SK-N-SH treated with all-trans-retinoic acid at 6 μM for 48 hours (cell line): ENCODE results near the gene TNNI3.

ENCODE experiments used
- ATAC-seq: fragments of 200-7000 bp; cut with Tn5 transposase; 3 replicates; pipeline ENCODE4 v1.9.1; 2020; ENCODE audit warnings: mild to moderate bottlenecking, moderate library complexity
- ARNTL ChIP-seq: fragments of 450-650 bp; formaldehyde crosslinking; IDR thresholded peaks from 2 replicates; pipeline ENCODE4 v1.5.0; 2020; ENCODE audit warnings: low read depth, mild to moderate bottlenecking, moderate library complexity, borderline replicate concordance
- BACH2 ChIP-seq: fragments of 250-450 bp; sonication (Bioruptor Pico); IDR thresholded peaks from 2 replicates; pipeline ENCODE4 v1.9.0; 2021; ENCODE audit warnings: mild to moderate bottlenecking, borderline replicate concordance
- CSDC2 ChIP-seq: fragments of 250-450 bp; sonication (Bioruptor Pico); IDR thresholded peaks from 2 replicates; pipeline ENCODE4 v1.5.0; 2020; ENCODE audit warnings: mild to moderate bottlenecking, moderate library complexity
- CSRNP3 ChIP-seq: fragments of 250-450 bp; sonication (Bioruptor Pico); IDR thresholded peaks from 2 replicates; pipeline ENCODE4 v1.5.1; 2021; ENCODE audit warnings: mild to moderate bottlenecking, moderate library complexity
- ESRRG ChIP-seq: fragments of 250-450 bp; sonication (Bioruptor Pico); IDR thresholded peaks from 2 replicates; pipeline ENCODE4 v1.6.1; 2021; ENCODE audit warnings: mild to moderate bottlenecking
- GLIS3 ChIP-seq: fragments of 250-450 bp; sonication (Bioruptor Pico); IDR thresholded peaks from 2 replicates; pipeline ENCODE4 v1.5.0; 2020; ENCODE audit warnings: mild to moderate bottlenecking, moderate library complexity
- ISL1 ChIP-seq: fragments of 250-450 bp; sonication (Bioruptor Pico); IDR thresholded peaks from 2 replicates; pipeline ENCODE4 v2.1.2; 2022; ENCODE audit warnings: mild to moderate bottlenecking, moderate library complexity
- OSR1 ChIP-seq: fragments of 250-450 bp; sonication (Bioruptor Pico); IDR thresholded peaks from 2 replicates; pipeline ENCODE4 v1.8.0; 2022; ENCODE audit warnings: moderate library complexity, mild to moderate bottlenecking, inconsistent platforms
- PATZ1 ChIP-seq: fragments of 250-450 bp; sonication (Bioruptor Pico); IDR thresholded peaks from 2 replicates; pipeline ENCODE4 v1.8.0; 2020; ENCODE audit warnings: mild to moderate bottlenecking, moderate library complexity, borderline replicate concordance
- POU6F1 ChIP-seq: fragments of 250-450 bp; sonication (Bioruptor Pico); IDR thresholded peaks from 2 replicates; pipeline ENCODE4 v1.8.0; 2021; ENCODE audit warnings: low read depth, mild to moderate bottlenecking, moderate library complexity, borderline replicate concordance
- RARB ChIP-seq: fragments of 250-450 bp; sonication (Bioruptor Pico); IDR thresholded peaks from 2 replicates; pipeline ENCODE4 v1.8.0; 2021; ENCODE audit warnings: mild to moderate bottlenecking, moderate library complexity
- SNAI2 ChIP-seq: fragments of 250-450 bp; sonication (Bioruptor Pico); IDR thresholded peaks from 2 replicates; pipeline ENCODE4 v1.5.0; 2020; ENCODE audit warnings: mild to moderate bottlenecking, moderate library complexity
- TCF4 ChIP-seq: fragments of 250-450 bp; sonication (Bioruptor Pico); IDR thresholded peaks from 2 replicates; pipeline ENCODE4 v1.8.0; 2021; ENCODE audit warnings: mild to moderate bottlenecking, moderate library complexity, borderline replicate concordance
- TOX ChIP-seq: fragments of 250-450 bp; sonication (Bioruptor Pico); IDR thresholded peaks from 2 replicates; pipeline ENCODE4 v1.8.0; 2021; ENCODE audit warnings: mild to moderate bottlenecking, moderate library complexity, borderline replicate concordance
- ZC3H10 ChIP-seq: fragments of 250-450 bp; sonication (Bioruptor Pico); IDR thresholded peaks from 2 replicates; pipeline ENCODE4 v1.5.1; 2021; ENCODE audit warnings: mild to moderate bottlenecking, moderate library complexity
- ZFP3 ChIP-seq: fragments of 250-450 bp; sonication (Bioruptor Pico); IDR thresholded peaks from 2 replicates; pipeline ENCODE4 v1.5.0; 2020; ENCODE audit warnings: mild to moderate bottlenecking, moderate library complexity
- ZFP30 ChIP-seq: fragments of 450-650 bp; formaldehyde crosslinking; IDR thresholded peaks from 2 replicates; pipeline ENCODE4 v1.5.0; 2022; ENCODE audit warnings: mild to moderate bottlenecking, moderate library complexity
- ZNF565 ChIP-seq: fragments of 450-650 bp; formaldehyde crosslinking; conservative IDR thresholded peaks from 2 replicates; pipeline ENCODE4 v1.5.0; 2020; ENCODE audit warnings: low read depth, mild to moderate bottlenecking, moderate library complexity
- ZNF70 ChIP-seq: fragments of 450-650 bp; formaldehyde crosslinking; IDR thresholded peaks from 2 replicates; pipeline ENCODE4 v1.5.0; 2020; ENCODE audit warnings: mild to moderate bottlenecking, moderate library complexity
- ZNF8 ChIP-seq: fragments of 450-650 bp; formaldehyde crosslinking; IDR thresholded peaks from 2 replicates; pipeline ENCODE4 v1.5.0; 2020; ENCODE audit warnings: mild to moderate bottlenecking, moderate library complexity
- TF ChIP-seq, protein P1 (sequence below): fragments of 250-450 bp; sonication (Bioruptor Pico); IDR thresholded peaks from 2 replicates; pipeline ENCODE4 v1.5.0; 2020; ENCODE audit warnings: mild to moderate bottlenecking, moderate library complexity
- TF ChIP-seq, protein P2 (sequence below): fragments of 250-450 bp; sonication (Bioruptor Pico); IDR thresholded peaks from 2 replicates; pipeline ENCODE4 v1.5.1; 2020; ENCODE audit warnings: low read depth, mild to moderate bottlenecking, moderate library complexity

Gene TNNI3

GRCh38 chr19:55193481-55193880, 35.9 kb upstream of the TNNI3 start:
- TF ChIP-seq ZFP3 (CRISPR knock-in tag) (no peak), ZFP30 (CRISPR knock-in tag) (no peak), ISL1 (CRISPR knock-in tag) (no peak), ZNF8 (no peak), GLIS3 (no peak), BACH2 (CRISPR knock-in tag) (no peak), ARNTL (CRISPR knock-in tag) (no peak), CSDC2 (CRISPR knock-in tag) (no peak), ZC3H10 (CRISPR knock-in tag) (no peak), RARB (CRISPR knock-in tag) (no peak), OSR1 (no peak)
- TF ChIP-seq, protein P1, sequence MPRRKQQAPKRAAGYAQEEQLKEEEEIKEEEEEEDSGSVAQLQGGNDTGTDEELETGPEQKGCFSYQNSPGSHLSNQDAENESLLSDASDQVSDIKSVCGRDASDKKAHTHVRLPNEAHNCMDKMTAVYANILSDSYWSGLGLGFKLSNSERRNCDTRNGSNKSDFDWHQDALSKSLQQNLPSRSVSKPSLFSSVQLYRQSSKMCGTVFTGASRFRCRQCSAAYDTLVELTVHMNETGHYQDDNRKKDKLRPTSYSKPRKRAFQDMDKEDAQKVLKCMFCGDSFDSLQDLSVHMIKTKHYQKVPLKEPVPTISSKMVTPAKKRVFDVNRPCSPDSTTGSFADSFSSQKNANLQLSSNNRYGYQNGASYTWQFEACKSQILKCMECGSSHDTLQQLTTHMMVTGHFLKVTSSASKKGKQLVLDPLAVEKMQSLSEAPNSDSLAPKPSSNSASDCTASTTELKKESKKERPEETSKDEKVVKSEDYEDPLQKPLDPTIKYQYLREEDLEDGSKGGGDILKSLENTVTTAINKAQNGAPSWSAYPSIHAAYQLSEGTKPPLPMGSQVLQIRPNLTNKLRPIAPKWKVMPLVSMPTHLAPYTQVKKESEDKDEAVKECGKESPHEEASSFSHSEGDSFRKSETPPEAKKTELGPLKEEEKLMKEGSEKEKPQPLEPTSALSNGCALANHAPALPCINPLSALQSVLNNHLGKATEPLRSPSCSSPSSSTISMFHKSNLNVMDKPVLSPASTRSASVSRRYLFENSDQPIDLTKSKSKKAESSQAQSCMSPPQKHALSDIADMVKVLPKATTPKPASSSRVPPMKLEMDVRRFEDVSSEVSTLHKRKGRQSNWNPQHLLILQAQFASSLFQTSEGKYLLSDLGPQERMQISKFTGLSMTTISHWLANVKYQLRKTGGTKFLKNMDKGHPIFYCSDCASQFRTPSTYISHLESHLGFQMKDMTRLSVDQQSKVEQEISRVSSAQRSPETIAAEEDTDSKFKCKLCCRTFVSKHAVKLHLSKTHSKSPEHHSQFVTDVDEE: no peak
- ATAC-seq: no peak

DNA sequence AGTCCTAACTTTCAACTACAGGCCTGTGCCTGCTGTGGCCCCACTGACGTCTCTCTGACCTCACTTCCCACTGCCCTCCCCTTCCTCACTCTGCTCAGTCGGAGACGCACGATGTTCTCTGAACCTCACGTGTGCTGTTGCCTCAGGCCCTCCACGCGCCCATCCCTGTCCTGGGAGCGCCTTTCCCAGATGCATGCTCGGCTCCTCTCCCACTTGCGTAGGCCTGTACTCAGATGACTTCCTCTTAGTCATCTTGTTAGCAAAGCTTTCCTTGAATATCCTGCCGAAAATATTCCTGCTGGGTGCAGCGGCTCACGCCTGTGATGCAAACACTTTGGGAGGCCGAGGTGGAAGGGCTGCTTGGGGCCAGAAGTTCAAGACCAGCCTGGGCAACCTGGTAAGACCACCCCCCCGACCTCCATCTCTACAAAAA, 31.9 kb upstream of the TNNI3 start:
- ATAC-seq: peak; percentile 86
- no peak for TF ChIP-seq ZNF70 (CRISPR knock-in tag)
- TF ChIP-seq ZFP3 (CRISPR knock-in tag): no peak
- no peak for TF ChIP-seq CSRNP3 (CRISPR knock-in tag)
- TF ChIP-seq ZC3H10 (CRISPR knock-in tag): peak; percentile 57; the same call in 1 of the 2 replicates
- TF ChIP-seq TOX (CRISPR knock-in tag): no peak
- TF ChIP-seq ZNF565 (CRISPR knock-in tag): no peak
- no peak for TF ChIP-seq POU6F1 (CRISPR knock-in tag)
- TF ChIP-seq ZFP30 (CRISPR knock-in tag): no peak
- TF ChIP-seq, protein P2, sequence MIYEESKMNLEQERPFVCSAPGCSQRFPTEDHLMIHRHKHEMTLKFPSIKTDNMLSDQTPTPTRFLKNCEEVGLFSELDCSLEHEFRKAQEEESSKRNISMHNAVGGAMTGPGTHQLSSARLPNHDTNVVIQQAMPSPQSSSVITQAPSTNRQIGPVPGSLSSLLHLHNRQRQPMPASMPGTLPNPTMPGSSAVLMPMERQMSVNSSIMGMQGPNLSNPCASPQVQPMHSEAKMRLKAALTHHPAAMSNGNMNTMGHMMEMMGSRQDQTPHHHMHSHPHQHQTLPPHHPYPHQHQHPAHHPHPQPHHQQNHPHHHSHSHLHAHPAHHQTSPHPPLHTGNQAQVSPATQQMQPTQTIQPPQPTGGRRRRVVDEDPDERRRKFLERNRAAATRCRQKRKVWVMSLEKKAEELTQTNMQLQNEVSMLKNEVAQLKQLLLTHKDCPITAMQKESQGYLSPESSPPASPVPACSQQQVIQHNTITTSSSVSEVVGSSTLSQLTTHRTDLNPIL (CRISPR knock-in tag): no peak
- TF ChIP-seq, all 23 proteins: peak for 1

DNA sequence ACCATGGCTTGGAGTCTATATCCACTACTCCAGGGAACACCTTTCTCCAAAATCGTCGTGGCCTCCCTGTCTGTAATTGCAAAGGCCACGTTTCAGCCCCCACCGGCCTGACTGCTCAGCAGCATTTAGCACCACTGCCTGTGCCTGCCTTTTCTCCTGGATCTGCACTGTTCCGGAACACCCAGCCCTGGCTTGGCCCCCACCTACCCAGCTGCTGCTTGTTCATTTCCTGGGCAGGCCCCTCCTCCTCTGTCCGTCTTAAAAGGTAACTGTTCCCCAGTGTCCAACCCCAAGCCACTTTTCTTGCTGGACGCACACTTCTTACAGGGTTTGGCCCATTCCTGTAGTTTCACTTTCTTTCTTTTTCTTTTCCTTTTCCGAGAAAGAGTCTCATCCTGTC, 31.1 kb upstream of the TNNI3 start:
- ATAC-seq: no peak; the same call in 2 of the 3 replicates
- no peak for TF ChIP-seq ZNF70 (CRISPR knock-in tag)
- no peak for TF ChIP-seq ZNF565 (CRISPR knock-in tag)
- no peak for TF ChIP-seq ESRRG (CRISPR knock-in tag)
- no peak for TF ChIP-seq ZNF8
- TF ChIP-seq ZFP30 (CRISPR knock-in tag): no peak
- no peak for TF ChIP-seq ZC3H10 (CRISPR knock-in tag)
- TF ChIP-seq CSRNP3 (CRISPR knock-in tag): no peak
- no peak for TF ChIP-seq TCF4 (CRISPR knock-in tag)
- no peak for TF ChIP-seq RARB (CRISPR knock-in tag)
- no peak for TF ChIP-seq PATZ1 (CRISPR knock-in tag)
- no peak for TF ChIP-seq GLIS3
- TF ChIP-seq SNAI2 (CRISPR knock-in tag): no peak
- TF ChIP-seq CSDC2 (CRISPR knock-in tag): no peak
- TF ChIP-seq, protein P2 (CRISPR knock-in tag): no peak
- TF ChIP-seq, protein P1: no peak
- TF ChIP-seq TOX (CRISPR knock-in tag): no peak
- TF ChIP-seq ISL1 (CRISPR knock-in tag): no peak
